Measurements from ENCODE around the gene NPEPL1.

The NPEPL1 gene

GRCh38 chr20:58737198-58737597 is 44.6 kb downstream of the NPEPL1 start:
- TF ChIP-seq SIN3A (IDR thresholded peaks at IDR 0.05; ENCODE audit: borderline replicate concordance, insufficient read depth, low read length) (no peak), FOXP2 (optimal IDR thresholded peaks at IDR 0.05; ENCODE audit: borderline replicate concordance, extremely low read depth, extremely low read length, insufficient read depth) (no peak), POLR2AphosphoS5 (IDR thresholded peaks at IDR 0.05; ENCODE audit: low read depth, low read length) (no peak), TAF1 (IDR thresholded peaks at IDR 0.05; ENCODE audit: borderline replicate concordance, insufficient read depth, low read length) (no peak), REST (IDR thresholded peaks at IDR 0.05; ENCODE audit: insufficient read depth in 1 of 2, low read depth in 2 of 2, low read length in 2 of 2) (no peak)

GRCh38 chr20:58740356-58741308 is 48.0 kb downstream of the NPEPL1 start:
- TF ChIP-seq FOXP2 (optimal IDR thresholded peaks at IDR 0.05; ENCODE audit: borderline replicate concordance, extremely low read depth, extremely low read length, insufficient read depth) (no peak), POLR2AphosphoS5 (IDR thresholded peaks at IDR 0.05; ENCODE audit: low read depth, low read length) (no peak), TAF1 (IDR thresholded peaks at IDR 0.05; ENCODE audit: borderline replicate concordance, insufficient read depth, low read length) (no peak), REST (IDR thresholded peaks at IDR 0.05; ENCODE audit: insufficient read depth in 1 of 2, low read depth in 2 of 2, low read length in 2 of 2) (no peak), SIN3A (IDR thresholded peaks at IDR 0.05; ENCODE audit: borderline replicate concordance, insufficient read depth, low read length) (no peak)

GRCh38 chr20:58741384-58741783 is 48.8 kb downstream of the NPEPL1 start:
- TF ChIP-seq POLR2AphosphoS5 (IDR thresholded peaks at IDR 0.05; ENCODE audit: low read depth, low read length) (no peak), SIN3A (IDR thresholded peaks at IDR 0.05; ENCODE audit: borderline replicate concordance, insufficient read depth, low read length) (no peak), FOXP2 (optimal IDR thresholded peaks at IDR 0.05; ENCODE audit: borderline replicate concordance, extremely low read depth, extremely low read length, insufficient read depth) (no peak), TAF1 (IDR thresholded peaks at IDR 0.05; ENCODE audit: borderline replicate concordance, insufficient read depth, low read length) (no peak), REST (IDR thresholded peaks at IDR 0.05; ENCODE audit: insufficient read depth in 1 of 2, low read depth in 2 of 2, low read length in 2 of 2) (no peak)

GRCh38 chr20:58742668-58743566 is 50.3 kb downstream of the NPEPL1 start:
- no peak for TF ChIP-seq FOXP2 (optimal IDR thresholded peaks at IDR 0.05; ENCODE audit: borderline replicate concordance, extremely low read depth, extremely low read length, insufficient read depth)
- no peak for TF ChIP-seq POLR2AphosphoS5 (IDR thresholded peaks at IDR 0.05; ENCODE audit: low read depth, low read length)
- TF ChIP-seq SIN3A (IDR thresholded peaks at IDR 0.05; ENCODE audit: borderline replicate concordance, insufficient read depth, low read length), result no peak
- no peak for TF ChIP-seq REST (IDR thresholded peaks at IDR 0.05; ENCODE audit: insufficient read depth in 1 of 2, low read depth in 2 of 2, low read length in 2 of 2)
- TF ChIP-seq TAF1 (IDR thresholded peaks at IDR 0.05; ENCODE audit: borderline replicate concordance, insufficient read depth, low read length), result no peak

All from PFSK-1 (cell line).